Osteocyte (in vitro differentiated cells): ENCODE data around the gene EPHA1. TPM values are rescaled to one million over a fixed set of nuclear protein-coding genes. Genes with fewer than 3 reads are reported as not detected.

ENCODE experiments used
- DNase-seq: peaks from one replicate; pipeline ENCODE4 v3.0.0; 2021; ENCODE audit warnings: mixed read lengths; ENCODE audit not compliant: unreplicated experiment; ENCODE audit errors: extremely low spot score
- H3K27ac Mint-ChIP-seq: one replicate; pipeline ENCODE4 v1.8.0; 2021; ENCODE audit warnings: mild to moderate bottlenecking, mixed read lengths; ENCODE audit not compliant: unreplicated experiment
- H3K27me3 Mint-ChIP-seq: one replicate; pipeline ENCODE4 v1.8.0; 2021; ENCODE audit warnings: mixed read lengths; ENCODE audit not compliant: unreplicated experiment
- H3K36me3 Mint-ChIP-seq: one replicate; pipeline ENCODE4 v1.8.0; 2021; ENCODE audit warnings: mixed read lengths; ENCODE audit not compliant: unreplicated experiment
- H3K4me1 Mint-ChIP-seq: one replicate; pipeline ENCODE4 v1.8.0; 2021; ENCODE audit warnings: mixed read lengths; ENCODE audit not compliant: unreplicated experiment
- H3K4me3 Mint-ChIP-seq: one replicate; pipeline ENCODE4 v1.8.0; 2021; ENCODE audit warnings: mild to moderate bottlenecking, moderate library complexity, mixed read lengths; ENCODE audit not compliant: unreplicated experiment
- H3K9me3 Mint-ChIP-seq: one replicate; pipeline ENCODE4 v1.8.0; 2021; ENCODE audit warnings: mixed read lengths; ENCODE audit not compliant: unreplicated experiment
- CTCF ChIP-seq: fragments of 200-600 bp; sonication (generic); IDR thresholded peaks from 2 replicates; pipeline ENCODE4 v1.5.0; 2021; ENCODE audit warnings: antibody characterized with exemption, mild to moderate bottlenecking, moderate library complexity
- total RNA-seq: library from RNA; stranded (reverse); gene quantifications from 2 replicates; pipeline ENCODE4 v1.2.1, GENCODE V29; 2021

Gene EPHA1
- total RNA-seq, 1 donor from 2014 or later, result not detected

GRCh38 chr7:143448429-143448828, 39.8 kb upstream of the EPHA1 start:
- Mint-ChIP-seq H3K4me1 (no peaks in the 10 kb centered on the region), H3K27me3 (peaks cover 7% of the 10 kb centered on the region), H3K4me3 (no peak overlapping the region), H3K27ac (no peak overlapping the region), H3K36me3 (no peaks in the 10 kb centered on the region), H3K9me3 (no peaks in the 10 kb centered on the region)
- DNase-seq, result no peak
- no peak for TF ChIP-seq CTCF

GRCh38 chr7:143447466-143447865, 38.8 kb upstream of the EPHA1 start:
- H3K9me3 Mint-ChIP-seq, result no peaks in the 10 kb centered on the region
- H3K27me3 Mint-ChIP-seq, result peaks cover 11% of the 10 kb centered on the region
- no peak overlapping the region for H3K4me3 Mint-ChIP-seq
- no peak for TF ChIP-seq CTCF
- H3K27ac Mint-ChIP-seq, result no peak overlapping the region
- H3K4me1 Mint-ChIP-seq, result no peaks in the 10 kb centered on the region
- no peak for DNase-seq
- H3K36me3 Mint-ChIP-seq, result no peaks in the 10 kb centered on the region

- peaks cover 26% of the 10 kb centered on the region for H3K27me3 Mint-ChIP-seq
- no peaks in the 10 kb centered on the region for H3K36me3 Mint-ChIP-seq
- no peak overlapping the region for H3K4me3 Mint-ChIP-seq
- no peak for TF ChIP-seq CTCF
- H3K27ac Mint-ChIP-seq, result no peak overlapping the region
- DNase-seq, result no peak
- no peaks in the 10 kb centered on the region for H3K4me1 Mint-ChIP-seq
- H3K9me3 Mint-ChIP-seq, result no peaks in the 10 kb centered on the region
These were observed 36.1 kb upstream of the EPHA1 start for GRCh38 chr7:143444785-143445184.

GRCh38 chr7:143444063-143444782, 35.6 kb upstream of the EPHA1 start:
- no peaks in the 10 kb centered on the region for H3K36me3 Mint-ChIP-seq
- TF ChIP-seq CTCF, result no peak
- H3K9me3 Mint-ChIP-seq, result no peaks in the 10 kb centered on the region
- no peak overlapping the region for H3K27ac Mint-ChIP-seq
- H3K4me3 Mint-ChIP-seq, result no peak overlapping the region
- peaks cover 30% of the 10 kb centered on the region for H3K27me3 Mint-ChIP-seq
- no peaks in the 10 kb centered on the region for H3K4me1 Mint-ChIP-seq
- no peak for DNase-seq

- Mint-ChIP-seq H3K4me1 (no peaks in the 10 kb centered on the region), H3K4me3 (no peak within 1 kb of the TSS), H3K27ac (no peak within 1 kb of the TSS), H3K9me3 (no peaks in the 10 kb centered on the region), H3K27me3 (peaks cover 30% of the 10 kb centered on the region), H3K36me3 (no peaks in the 10 kb centered on the region)
- DNase-seq, result no peak
- no peak for TF ChIP-seq CTCF
These were observed 34.5 kb upstream of the EPHA1 start, which contains the start of gene TAS2R60 for GRCh38 chr7:143443153-143443552. TAS2R60 (plus strand) TSS chr7:143443453; CDS start chr7:143443453, 0 bp downstream.
